HEK293T (cell line): Measurements from ENCODE around the gene PAFAH2.

Source experiments
- BHLHE40 ChIP-seq: fragments of 450-650 bp; IDR thresholded peaks from 2 replicates; pipeline ENCODE4 v1.6.1; 2016; ENCODE audit warnings: mild to moderate bottlenecking, moderate library complexity, borderline replicate concordance
- CTBP1 ChIP-seq: fragments of 450-650 bp; IDR thresholded peaks from 2 replicates; pipeline ENCODE4 v1.6.1; 2016; ENCODE audit warnings: borderline replicate concordance
- FOXK2 ChIP-seq: fragments of 450-650 bp; IDR thresholded peaks from 2 replicates; pipeline ENCODE4 v1.6.1; 2016; ENCODE audit warnings: mild to moderate bottlenecking
- FOXM1 ChIP-seq: fragments of 450-650 bp; IDR thresholded peaks from 2 replicates; pipeline ENCODE4 v1.6.1; 2017; ENCODE audit warnings: mild to moderate bottlenecking, borderline replicate concordance
- PKNOX1 ChIP-seq: fragments of 450-650 bp; IDR thresholded peaks from 2 replicates; pipeline ENCODE4 v1.6.1; 2016
- SP1 ChIP-seq: fragments of 450-650 bp; IDR thresholded peaks from 2 replicates; pipeline ENCODE4 v1.6.1; 2017
- SUZ12 ChIP-seq: fragments of 450-650 bp; IDR thresholded peaks from 2 replicates; pipeline ENCODE4 v1.6.1; 2016; ENCODE audit warnings: mild to moderate bottlenecking
- TARDBP ChIP-seq: fragments of 450-650 bp; IDR thresholded peaks from 2 replicates; pipeline ENCODE4 v1.6.1; 2016

- TF ChIP-seq BHLHE40 (no peak), SP1 (no peak), FOXK2 (no peak), CTBP1 (no peak), SUZ12 (no peak), FOXM1 (no peak), PKNOX1 (no peak), TARDBP (no peak)
Observed at GRCh38 chr1:26025517-26025916, 27.7 kb upstream of the PAFAH2 start.
